Body of pancreas (tissue), 4 donors: ENCODE measurements around the gene ERICH3.

Experiments used
- CTCF ChIP-seq, 7 experiments: fragments of 450-650 bp in 4 of 7; fragments of 200-600 bp in 3 of 7; sonication (generic) in 3 of 7; IDR thresholded peaks; one replicate each; pipeline ENCODE4 v1.5.1; 2016 to 2019; ENCODE audit warnings: antibody characterized with exemption in 7 of 7
- POLR2A ChIP-seq, 3 donors: fragments of 450-650 bp; IDR thresholded peaks; one replicate each; pipeline ENCODE4 v1.6.1; 2016; ENCODE audit warnings: antibody characterized with exemption in 3 of 3, mild to moderate bottlenecking in 2 of 3

DNA sequence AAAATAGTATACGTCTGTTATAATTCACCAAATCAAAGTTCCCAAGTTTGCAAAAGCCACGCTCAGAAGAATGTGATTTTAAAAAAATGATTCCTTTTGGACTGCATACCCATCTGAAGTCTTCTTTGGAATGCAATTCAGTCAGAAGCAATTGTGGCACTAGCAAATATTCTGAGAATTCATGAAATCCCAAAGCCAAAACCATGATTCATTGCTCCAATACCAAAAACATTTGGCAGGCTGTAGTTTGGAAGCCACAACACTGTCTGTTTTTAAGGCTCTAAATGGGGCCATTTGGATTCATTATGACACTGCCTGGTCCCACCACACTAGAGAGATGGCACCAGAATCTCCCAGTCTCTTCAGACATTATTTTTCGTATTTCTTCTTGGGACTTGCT lies 139.4 kb downstream of the ERICH3 start:
- TF ChIP-seq POLR2A (IDR thresholded peaks at IDR 0.05) (no peak), CTCF (IDR thresholded peaks at IDR 0.05) (no peak)
